Endothelial cell of umbilical vein (primary cell): ENCODE data around the gene NECAB2.

ENCODE experiments used
- EZH2 ChIP-seq: IDR thresholded peaks from 2 replicates; pipeline ENCODE4 v1.6.1; 2012; ENCODE audit warnings: borderline replicate concordance, low read depth, mild to moderate bottlenecking, moderate library complexity, low read length, inconsistent platforms; ENCODE audit not compliant: severe bottlenecking
- GATA2 ChIP-seq: IDR thresholded peaks from 2 replicates; pipeline ENCODE4 v1.7.0; 2011; ENCODE audit warnings: low read depth, mild to moderate bottlenecking, moderate library complexity, mixed read lengths, low read length; ENCODE audit not compliant: insufficient read length, insufficient read depth
- JUN ChIP-seq: IDR thresholded peaks from 2 replicates; pipeline ENCODE4 v1.6.1; 2011; ENCODE audit warnings: borderline replicate concordance, low read depth; ENCODE audit not compliant: insufficient read length, insufficient read depth
- MYC ChIP-seq: IDR thresholded peaks from one replicate; pipeline ENCODE4 v1.6.1; 2011; ENCODE audit warnings: mild to moderate bottlenecking, low read depth, low read length
- POLR2A ChIP-seq: IDR thresholded peaks from 2 replicates; pipeline ENCODE4 v1.6.1; 2012; ENCODE audit warnings: low read depth, mild to moderate bottlenecking, control low read depth, low read length
- POLR2AphosphoS5 ChIP-seq: IDR thresholded peaks from 2 replicates; pipeline ENCODE4 v1.6.1; 2012; ENCODE audit warnings: low read depth, mild to moderate bottlenecking, control low read depth, low read length, moderate library complexity; ENCODE audit not compliant: insufficient read depth
- TF ChIP-seq, protein P1 (sequence below), 2 donors: IDR thresholded peaks; 1 replicate in 1 of 2; 2 replicates in 1 of 2; pipeline ENCODE4 v1.5.1; 2011; ENCODE audit warnings: low read length in 2 of 2, mild to moderate bottlenecking in 2 of 2, moderate library complexity in 2 of 2, control low read depth in 1 of 2, inconsistent platforms in 1 of 2, low read depth in 1 of 2; ENCODE audit not compliant: insufficient read depth in 1 of 2; ENCODE audit errors: extremely low read depth in 1 of 2
- TF ChIP-seq, protein P2 (sequence below): IDR thresholded peaks from 2 replicates; pipeline ENCODE4 v1.6.1; 2011; ENCODE audit not compliant: insufficient read depth, insufficient read length

DNA sequence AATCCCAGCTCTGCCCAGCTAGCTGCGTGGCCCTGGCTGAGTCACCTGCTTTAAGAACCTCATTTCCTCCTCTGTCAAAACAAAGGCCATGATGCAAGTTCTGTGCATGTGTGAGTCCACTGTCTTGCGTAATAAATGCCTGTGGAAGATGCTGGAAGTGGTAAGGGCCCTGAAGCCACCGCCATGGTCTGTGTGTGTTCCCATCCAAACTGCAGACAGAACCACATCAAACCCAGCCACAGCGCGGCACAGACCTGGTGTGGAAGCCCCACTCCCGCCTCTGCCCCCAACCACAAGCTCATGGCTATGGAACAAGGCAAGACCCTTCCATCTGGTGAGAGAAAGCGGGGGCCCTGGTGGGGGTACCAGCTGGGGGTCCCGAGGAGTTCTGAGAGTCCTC is 26.0 kb downstream of the NECAB2 start:
- TF ChIP-seq, protein P1, sequence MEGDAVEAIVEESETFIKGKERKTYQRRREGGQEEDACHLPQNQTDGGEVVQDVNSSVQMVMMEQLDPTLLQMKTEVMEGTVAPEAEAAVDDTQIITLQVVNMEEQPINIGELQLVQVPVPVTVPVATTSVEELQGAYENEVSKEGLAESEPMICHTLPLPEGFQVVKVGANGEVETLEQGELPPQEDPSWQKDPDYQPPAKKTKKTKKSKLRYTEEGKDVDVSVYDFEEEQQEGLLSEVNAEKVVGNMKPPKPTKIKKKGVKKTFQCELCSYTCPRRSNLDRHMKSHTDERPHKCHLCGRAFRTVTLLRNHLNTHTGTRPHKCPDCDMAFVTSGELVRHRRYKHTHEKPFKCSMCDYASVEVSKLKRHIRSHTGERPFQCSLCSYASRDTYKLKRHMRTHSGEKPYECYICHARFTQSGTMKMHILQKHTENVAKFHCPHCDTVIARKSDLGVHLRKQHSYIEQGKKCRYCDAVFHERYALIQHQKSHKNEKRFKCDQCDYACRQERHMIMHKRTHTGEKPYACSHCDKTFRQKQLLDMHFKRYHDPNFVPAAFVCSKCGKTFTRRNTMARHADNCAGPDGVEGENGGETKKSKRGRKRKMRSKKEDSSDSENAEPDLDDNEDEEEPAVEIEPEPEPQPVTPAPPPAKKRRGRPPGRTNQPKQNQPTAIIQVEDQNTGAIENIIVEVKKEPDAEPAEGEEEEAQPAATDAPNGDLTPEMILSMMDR (IDR thresholded peaks at IDR 0.05; ENCODE audit: extremely low read depth in 1 of 2, insufficient read depth in 1 of 2, low read depth in 1 of 2, low read length in 2 of 2) = no peak
- TF ChIP-seq POLR2A (no peak), MYC (no peak), EZH2 (no peak), POLR2AphosphoS5 (no peak), JUN (no peak), GATA2 (no peak)
- TF ChIP-seq, protein P2, sequence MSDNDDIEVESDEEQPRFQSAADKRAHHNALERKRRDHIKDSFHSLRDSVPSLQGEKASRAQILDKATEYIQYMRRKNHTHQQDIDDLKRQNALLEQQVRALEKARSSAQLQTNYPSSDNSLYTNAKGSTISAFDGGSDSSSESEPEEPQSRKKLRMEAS = no peak
